GM19043 (cell line): Measurements from ENCODE around the gene FDPS.

Source experiments
- ATAC-seq: cut with Tn5 transposase; IDR thresholded peaks from one replicate; pipeline ENCODE4 v1.9.1; 2021; ENCODE audit warnings: low read depth; ENCODE audit not compliant: unreplicated experiment

Gene FDPS

GRCh38 chr1:155308493-155309422, at the start of gene FDPS:
FDPS (plus strand) TSS chr1:155308866; CDS start chr1:155309790, 924 bp downstream.
- peak; percentile 93 for ATAC-seq

GRCh38 chr1:155260276-155260675, 48.4 kb upstream of the FDPS start:
- ATAC-seq: no peak

- ATAC-seq: no peak
Measured at GRCh38 chr1:155261493-155261851, 47.2 kb upstream of the FDPS start.

GRCh38 chr1:155261852-155262673, 46.6 kb upstream of the FDPS start, which contains the start of gene SCAMP3:
SCAMP3 (minus strand) TSS chr1:155262360; CDS start chr1:155262151, 209 bp downstream.
- ATAC-seq: peak; percentile 97

- ATAC-seq: no peak
Measured at GRCh38 chr1:155263067-155263466, 45.6 kb upstream of the FDPS start.

GRCh38 chr1:155266553-155266952, 42.1 kb upstream of the FDPS start:
- no peak for ATAC-seq

DNA sequence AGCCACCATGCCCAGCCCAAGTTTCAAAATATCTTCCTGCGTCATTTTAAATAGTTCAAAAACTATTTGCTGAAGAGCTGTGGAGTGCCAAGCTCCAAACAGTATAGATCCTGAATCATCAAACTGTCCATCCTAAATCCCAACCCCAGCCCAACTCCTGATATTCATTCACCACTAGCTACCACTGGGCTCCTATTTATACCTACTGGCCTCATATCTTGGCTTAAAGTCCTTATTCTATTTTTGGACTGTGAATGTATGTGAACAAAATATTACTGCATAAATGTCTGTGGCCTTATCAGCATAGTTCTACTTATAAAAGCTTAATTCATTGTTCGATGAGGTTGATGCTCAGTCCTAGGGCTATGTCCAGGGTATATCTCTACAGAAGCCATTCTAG, 41.3 kb upstream of the FDPS start:
- ATAC-seq: no peak

DNA sequence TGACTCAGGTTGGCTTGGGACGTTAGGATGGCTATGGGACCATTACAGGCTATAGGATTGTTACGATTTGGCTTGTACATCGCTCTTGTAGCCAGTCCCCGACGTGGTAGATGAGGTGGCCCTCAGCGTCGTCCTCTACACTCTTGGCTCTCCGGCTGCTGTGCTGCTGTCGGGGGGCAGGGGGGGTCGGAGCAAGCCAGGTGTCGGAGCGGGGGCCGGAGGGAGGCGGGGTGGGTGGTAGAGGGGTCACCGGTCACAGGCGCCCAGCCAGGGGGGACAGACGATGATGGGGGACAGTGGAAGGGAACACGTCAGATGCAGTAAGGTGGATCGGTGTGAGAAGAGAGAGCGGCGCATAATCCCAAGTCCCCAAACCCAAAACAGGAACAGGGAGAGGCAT, 40.0 kb upstream of the FDPS start:
- ATAC-seq: no peak

- ATAC-seq: no peak
Measured at GRCh38 chr1:155269381-155269780, 39.3 kb upstream of the FDPS start.

GRCh38 chr1:155272466-155273342, 36.0 kb upstream of the FDPS start:
- ATAC-seq: no peak

DNA sequence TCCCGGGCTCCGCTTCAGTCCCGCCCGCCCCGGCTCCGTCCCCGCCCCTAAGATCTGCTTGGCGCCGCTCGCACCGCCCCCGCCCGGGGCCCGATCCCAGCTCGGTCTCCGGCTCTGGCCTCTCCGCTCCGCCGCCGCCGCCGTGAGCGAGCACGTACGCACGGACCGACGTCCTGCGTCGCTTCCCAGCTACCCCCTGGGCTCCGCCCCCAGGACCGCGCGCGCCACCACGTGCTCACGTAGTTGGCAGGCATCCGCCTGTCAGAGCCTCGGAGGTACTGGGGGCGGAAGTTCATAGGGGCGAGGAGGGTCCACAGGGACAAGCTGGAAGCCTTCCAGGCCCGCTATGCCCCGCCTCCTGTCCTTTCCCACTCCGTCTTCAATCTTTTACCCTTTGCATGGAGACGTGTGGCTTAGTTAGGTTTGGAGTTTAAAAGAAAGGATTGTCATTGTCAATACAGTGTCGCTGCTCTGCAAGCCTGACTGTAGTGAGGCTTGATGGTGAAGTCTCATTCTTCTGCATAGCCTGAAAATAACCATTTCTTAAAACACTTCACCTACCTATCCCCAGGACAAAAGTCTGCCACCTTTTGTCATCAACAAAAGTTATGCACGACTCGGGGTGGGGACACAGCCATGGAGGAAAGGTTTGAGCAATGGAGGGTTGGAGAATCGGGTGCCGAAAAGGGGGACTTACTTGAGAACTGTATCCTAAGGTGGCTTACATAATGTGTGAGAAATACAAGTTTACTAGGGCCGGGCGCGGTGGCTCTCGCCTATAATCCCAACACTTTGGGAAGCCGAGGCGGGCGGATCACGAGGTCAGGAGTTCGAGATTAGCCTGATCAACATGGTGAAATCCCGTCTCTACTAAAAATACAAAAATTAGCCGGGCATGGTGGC, 35.1 kb upstream of the FDPS start, which contains the start of gene CLK2:
Gene CLK2, minus strand, starts transcription at position 162 of the 903 bp plus-strand sequence. CDS start 2,527 bp downstream, outside the sequence.
- ATAC-seq: peak; percentile 66

DNA sequence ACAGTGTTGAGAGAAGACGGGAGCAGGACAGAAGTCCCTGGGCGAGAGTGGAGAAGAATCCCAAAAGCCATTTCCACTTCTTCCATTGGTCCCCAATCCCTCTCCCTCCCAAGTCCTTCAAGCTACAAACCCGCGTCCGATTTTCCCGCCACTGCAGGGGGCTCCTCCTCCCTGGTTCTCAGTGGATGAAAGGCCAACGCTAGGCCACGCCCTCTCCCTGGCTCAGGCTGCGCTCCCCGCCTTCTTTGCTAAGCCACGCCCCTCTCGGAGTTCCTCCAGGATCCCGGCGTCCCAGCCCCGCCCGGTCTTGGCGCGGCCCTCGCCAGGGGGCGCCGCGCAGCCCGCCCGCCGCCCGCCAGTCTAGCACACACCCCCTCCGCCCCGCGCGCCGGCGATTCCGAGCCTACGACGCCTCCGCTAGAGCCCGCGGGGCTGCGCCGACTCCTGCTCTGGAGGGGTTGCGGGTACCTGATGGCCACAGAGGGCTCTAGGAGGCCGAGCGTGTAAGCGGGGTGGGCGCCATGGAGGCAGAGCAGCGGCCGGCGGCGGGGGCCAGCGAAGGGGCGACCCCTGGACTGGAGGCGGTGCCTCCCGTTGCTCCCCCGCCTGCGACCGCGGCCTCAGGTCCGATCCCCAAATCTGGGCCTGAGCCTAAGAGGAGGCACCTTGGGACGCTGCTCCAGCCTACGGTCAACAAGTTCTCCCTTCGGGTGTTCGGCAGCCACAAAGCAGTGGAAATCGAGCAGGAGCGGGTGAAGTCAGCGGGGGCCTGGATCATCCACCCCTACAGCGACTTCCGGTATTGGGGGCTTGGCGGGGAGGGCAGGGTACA, 31.4 kb upstream of the FDPS start, which contains the start of gene HCN3:
Gene HCN3, plus strand, starts transcription at position 394 of the 832 bp plus-strand sequence. Its CDS starts 128 bp downstream, at position 522.
- ATAC-seq: peak; percentile 58

GRCh38 chr1:155277902-155278688, 30.6 kb upstream of the FDPS start:
- no peak for ATAC-seq

GRCh38 chr1:155278689-155279160, 29.9 kb upstream of the FDPS start:
- ATAC-seq: no peak

DNA sequence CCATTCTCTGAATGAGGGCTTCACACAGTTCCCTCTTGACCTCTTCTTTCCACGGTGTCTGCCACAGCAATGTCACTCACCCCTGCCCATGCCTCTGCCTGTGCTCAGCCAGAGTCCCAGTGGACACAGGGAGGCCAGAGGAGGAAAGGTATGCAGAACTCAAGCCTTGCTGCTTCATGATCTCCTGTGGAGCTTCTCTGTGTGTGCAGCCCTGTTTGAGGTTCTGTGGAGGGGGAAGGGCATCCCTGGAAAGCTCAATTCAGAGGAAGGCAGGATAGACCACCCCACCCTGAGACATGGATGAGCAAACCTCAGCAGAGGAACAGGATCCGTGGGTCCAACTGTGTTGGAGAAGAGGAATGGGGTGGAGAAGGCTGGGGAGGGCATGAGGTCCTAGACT, 29.4 kb upstream of the FDPS start:
- no peak for ATAC-seq

DNA sequence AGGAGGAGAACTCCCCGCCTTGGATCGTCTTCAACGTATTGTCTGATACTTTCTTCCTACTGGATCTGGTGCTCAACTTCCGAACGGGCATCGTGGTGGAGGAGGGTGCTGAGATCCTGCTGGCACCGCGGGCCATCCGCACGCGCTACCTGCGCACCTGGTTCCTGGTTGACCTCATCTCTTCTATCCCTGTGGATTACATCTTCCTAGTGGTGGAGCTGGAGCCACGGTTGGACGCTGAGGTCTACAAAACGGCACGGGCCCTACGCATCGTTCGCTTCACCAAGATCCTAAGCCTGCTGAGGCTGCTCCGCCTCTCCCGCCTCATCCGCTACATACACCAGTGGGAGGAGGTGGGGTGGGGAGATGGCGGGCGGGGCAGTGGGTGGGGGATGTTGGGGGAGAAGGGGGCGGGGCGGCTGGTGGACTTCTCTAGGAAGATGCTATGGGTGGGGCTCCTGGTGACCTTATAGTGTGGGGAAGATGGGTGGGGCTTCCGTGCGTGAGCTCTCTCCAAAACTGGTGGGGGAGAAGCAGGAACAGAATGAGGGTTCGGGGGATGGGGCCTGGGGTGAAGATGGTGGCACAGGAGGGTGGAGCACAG, 26.1 kb upstream of the FDPS start:
- ATAC-seq: no peak

DNA sequence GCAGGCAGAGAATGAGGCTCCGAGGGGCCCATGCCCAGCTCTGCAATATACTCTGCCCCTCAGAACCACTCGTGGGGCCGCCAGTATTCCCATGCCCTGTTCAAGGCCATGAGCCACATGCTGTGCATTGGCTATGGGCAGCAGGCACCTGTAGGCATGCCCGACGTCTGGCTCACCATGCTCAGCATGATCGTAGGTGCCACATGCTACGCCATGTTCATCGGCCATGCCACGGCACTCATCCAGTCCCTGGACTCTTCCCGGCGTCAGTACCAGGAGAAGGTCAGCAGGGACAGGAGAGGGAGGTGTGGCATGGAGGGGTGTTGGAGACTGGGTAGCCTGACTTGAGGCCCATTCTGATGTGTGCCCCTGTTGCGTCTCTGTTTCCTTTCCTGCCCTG, 24.2 kb upstream of the FDPS start:
- no peak for ATAC-seq
